SU-DHL-6 (cell line): ENCODE data around the gene HJV.

Experiments
- CTCF ChIP-seq: fragments of 200-600 bp; sonication (generic); IDR thresholded peaks from one replicate; pipeline ENCODE4 v1.5.1; 2017; ENCODE audit warnings: antibody characterized with exemption, mild to moderate bottlenecking, low read length, moderate library complexity; ENCODE audit not compliant: insufficient read depth, poor library complexity, severe bottlenecking
- EZH2phosphoT487 ChIP-seq: fragments of 200-600 bp; sonication (generic), shearing (Covaris generic); conservative IDR thresholded peaks from 2 replicates; pipeline ENCODE4 v1.6.1; 2018; ENCODE audit warnings: mild to moderate bottlenecking, antibody characterized with exemption, low read length, moderate library complexity, mixed read lengths

- TF ChIP-seq CTCF (no peak), EZH2phosphoT487 (no peak)
Observed at GRCh38 chr1:145992502-145992936, 29.0 kb downstream of the HJV start.
